Parathyroid adenoma (tissue), 2 donors: ENCODE data around the gene LDHD.

Experiments
- H2AFZ ChIP-seq: fragments of 300-600 bp; sonication (generic); one replicate; pipeline ENCODE4 v1.7.0; 2017; ENCODE audit warnings: antibody characterized with exemption, mild to moderate bottlenecking
- H3K27ac ChIP-seq: fragments of 300-600 bp; sonication (generic); one replicate; pipeline ENCODE4 v1.7.0; 2017
- H3K27me3 ChIP-seq: fragments of 300-600 bp; sonication (generic); one replicate; pipeline ENCODE4 v1.7.0; 2017; ENCODE audit warnings: low read length; ENCODE audit not compliant: control insufficient read depth, insufficient read depth
- H3K36me3 ChIP-seq: fragments of 300-600 bp; sonication (generic); one replicate; pipeline ENCODE4 v1.7.0; 2017; ENCODE audit warnings: low read length; ENCODE audit not compliant: control insufficient read depth, insufficient read depth
- H3K4me1 ChIP-seq: fragments of 300-600 bp; sonication (generic); one replicate; pipeline ENCODE4 v1.7.0; 2017; ENCODE audit warnings: control low read depth
- H3K4me2 ChIP-seq: fragments of 300-600 bp; sonication (generic); one replicate; pipeline ENCODE4 v1.7.0; 2017; ENCODE audit warnings: low read length
- H3K4me3 ChIP-seq: fragments of 300-600 bp; sonication (generic); one replicate; pipeline ENCODE4 v1.7.0; 2017; ENCODE audit warnings: low read depth, low read length
- H3K79me2 ChIP-seq: fragments of 300-600 bp; sonication (generic); one replicate; pipeline ENCODE4 v1.7.0; 2017; ENCODE audit warnings: control low read depth
- H3K9ac ChIP-seq: fragments of 300-600 bp; sonication (generic); one replicate; pipeline ENCODE4 v1.7.0; 2017; ENCODE audit warnings: mild to moderate bottlenecking
- H3K9me3 ChIP-seq: fragments of 300-600 bp; sonication (generic); one replicate; pipeline ENCODE4 v1.7.0; 2017; ENCODE audit warnings: low read length; ENCODE audit not compliant: control insufficient read depth
- TF ChIP-seq, protein P1 (sequence below): fragments of 300-600 bp; sonication (generic); IDR thresholded peaks from one replicate; pipeline ENCODE4 v1.7.0; 2017; ENCODE audit warnings: antibody characterized with exemption, mild to moderate bottlenecking
- donor health status: primary hyperparathyroidism.

Gene LDHD

DNA sequence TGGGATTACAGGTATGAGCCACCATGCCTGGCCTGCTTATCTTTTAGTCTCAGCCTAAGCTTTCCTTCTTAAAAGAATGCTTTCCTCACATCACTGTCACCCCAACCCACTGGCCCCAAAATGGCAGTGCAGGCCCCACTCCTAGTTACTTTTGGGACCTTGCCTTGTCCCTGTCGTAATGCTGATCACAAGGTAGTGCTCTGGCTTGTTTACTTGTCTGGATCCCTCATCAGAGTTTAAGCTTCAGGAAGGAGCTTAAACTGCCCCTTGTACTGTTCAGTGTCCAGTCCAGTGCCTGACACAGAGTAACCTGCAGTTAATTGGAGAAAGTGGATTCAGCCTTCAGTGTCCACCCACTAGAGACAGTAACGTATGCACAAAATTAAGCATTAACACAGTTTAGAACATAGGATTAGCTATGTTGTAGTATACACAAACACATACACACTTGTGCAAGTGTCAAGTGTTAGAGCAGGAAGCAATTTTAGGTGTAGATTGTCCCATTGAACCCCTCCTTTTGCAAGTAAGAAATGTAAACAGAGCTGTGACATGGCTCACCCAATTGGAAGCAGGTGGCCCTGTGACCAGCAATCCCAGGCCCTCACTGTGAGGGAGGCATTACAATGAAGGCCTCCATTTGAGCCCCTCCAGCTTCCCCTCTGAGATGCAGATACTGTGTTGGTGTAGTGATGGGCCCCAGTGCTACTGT, 44.2 kb downstream of the LDHD start:
- Histone ChIP-seq H3K9ac (no peak overlapping the region), H3K9me3 (no peaks in the 10 kb centered on the region), H3K4me2 (no peak overlapping the region), H3K4me1 (peaks cover 47% of the 10 kb centered on the region), H3K36me3 (no peaks in the 10 kb centered on the region), H3K79me2 (peaks cover 18% of the 10 kb centered on the region), H3K27me3 (no peaks in the 10 kb centered on the region), H3K27ac (no peak overlapping the region), H2AFZ (no peak overlapping the region), H3K4me3 (no peak overlapping the region)
- TF ChIP-seq, protein P1, sequence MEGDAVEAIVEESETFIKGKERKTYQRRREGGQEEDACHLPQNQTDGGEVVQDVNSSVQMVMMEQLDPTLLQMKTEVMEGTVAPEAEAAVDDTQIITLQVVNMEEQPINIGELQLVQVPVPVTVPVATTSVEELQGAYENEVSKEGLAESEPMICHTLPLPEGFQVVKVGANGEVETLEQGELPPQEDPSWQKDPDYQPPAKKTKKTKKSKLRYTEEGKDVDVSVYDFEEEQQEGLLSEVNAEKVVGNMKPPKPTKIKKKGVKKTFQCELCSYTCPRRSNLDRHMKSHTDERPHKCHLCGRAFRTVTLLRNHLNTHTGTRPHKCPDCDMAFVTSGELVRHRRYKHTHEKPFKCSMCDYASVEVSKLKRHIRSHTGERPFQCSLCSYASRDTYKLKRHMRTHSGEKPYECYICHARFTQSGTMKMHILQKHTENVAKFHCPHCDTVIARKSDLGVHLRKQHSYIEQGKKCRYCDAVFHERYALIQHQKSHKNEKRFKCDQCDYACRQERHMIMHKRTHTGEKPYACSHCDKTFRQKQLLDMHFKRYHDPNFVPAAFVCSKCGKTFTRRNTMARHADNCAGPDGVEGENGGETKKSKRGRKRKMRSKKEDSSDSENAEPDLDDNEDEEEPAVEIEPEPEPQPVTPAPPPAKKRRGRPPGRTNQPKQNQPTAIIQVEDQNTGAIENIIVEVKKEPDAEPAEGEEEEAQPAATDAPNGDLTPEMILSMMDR = no peak

DNA sequence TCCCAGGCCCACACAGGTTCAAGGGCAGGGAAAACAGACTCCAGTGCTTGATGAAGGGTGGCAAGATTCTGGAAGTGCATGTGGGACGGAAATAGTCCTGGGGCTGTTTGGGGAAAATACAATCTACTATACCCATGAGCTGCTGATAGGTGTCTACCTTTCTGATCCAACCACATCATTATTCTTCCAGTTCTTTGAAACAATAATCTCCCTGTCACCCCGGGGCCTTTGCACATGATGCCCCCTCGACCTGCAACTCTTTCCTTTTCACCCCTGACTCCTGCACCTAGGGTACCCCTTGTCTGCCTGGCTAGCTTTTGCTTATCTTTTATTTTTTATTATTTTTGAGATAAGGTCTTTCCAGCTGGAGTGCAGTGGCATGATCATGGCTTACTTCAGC, 45.0 kb downstream of the LDHD start:
- no peaks in the 10 kb centered on the region for H3K36me3 ChIP-seq
- H3K9ac ChIP-seq = no peak overlapping the region
- no peak overlapping the region for H2AFZ ChIP-seq
- H3K27ac ChIP-seq = no peak overlapping the region
- no peaks in the 10 kb centered on the region for H3K27me3 ChIP-seq
- no peaks in the 10 kb centered on the region for H3K9me3 ChIP-seq
- peaks cover 15% of the 10 kb centered on the region for H3K79me2 ChIP-seq
- H3K4me3 ChIP-seq = no peak overlapping the region
- TF ChIP-seq, protein P1 = no peak
- no peak overlapping the region for H3K4me2 ChIP-seq
- peaks cover 44% of the 10 kb centered on the region for H3K4me1 ChIP-seq

DNA sequence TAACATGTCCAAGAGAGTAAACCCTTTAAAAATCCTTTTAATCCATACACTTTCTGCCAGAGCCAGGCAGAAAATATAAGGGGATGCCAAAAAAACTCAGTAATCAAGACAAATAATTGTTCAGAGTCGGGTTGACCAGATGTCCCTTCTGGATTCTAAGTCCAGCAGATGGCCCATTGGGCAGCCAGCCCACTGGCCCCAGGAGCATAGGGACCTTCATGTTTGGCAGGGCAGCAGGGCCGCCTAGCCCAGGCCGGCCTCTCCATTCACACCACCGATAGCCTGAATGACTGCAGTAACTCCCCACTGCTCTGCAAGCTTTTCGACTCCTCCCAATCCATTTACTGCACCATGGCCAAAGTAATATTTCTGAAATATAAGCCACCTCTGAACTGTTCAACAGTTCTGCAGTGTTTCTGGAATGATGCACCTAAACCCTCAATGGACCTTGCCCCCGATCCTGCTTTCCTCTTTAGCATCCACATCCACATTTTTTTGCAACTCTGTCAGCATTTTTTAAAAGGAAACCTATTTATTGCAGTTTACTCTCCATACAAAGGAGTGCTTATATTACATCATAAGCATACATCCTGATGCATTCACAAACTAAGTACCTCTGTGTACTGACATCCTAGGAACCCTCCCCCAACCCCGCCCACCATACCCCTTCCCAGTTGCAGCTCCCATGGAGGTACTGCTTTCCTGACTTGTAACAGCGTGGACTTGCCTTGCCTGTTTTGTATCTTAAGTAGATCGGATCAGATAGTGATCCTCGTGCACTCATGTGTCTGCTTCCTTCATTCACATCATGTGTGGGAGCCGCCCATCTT, 46.4 kb downstream of the LDHD start:
- peaks cover 36% of the 10 kb centered on the region for H3K4me1 ChIP-seq
- peak overlapping the region; percentile 51 for H3K27ac ChIP-seq

DNA sequence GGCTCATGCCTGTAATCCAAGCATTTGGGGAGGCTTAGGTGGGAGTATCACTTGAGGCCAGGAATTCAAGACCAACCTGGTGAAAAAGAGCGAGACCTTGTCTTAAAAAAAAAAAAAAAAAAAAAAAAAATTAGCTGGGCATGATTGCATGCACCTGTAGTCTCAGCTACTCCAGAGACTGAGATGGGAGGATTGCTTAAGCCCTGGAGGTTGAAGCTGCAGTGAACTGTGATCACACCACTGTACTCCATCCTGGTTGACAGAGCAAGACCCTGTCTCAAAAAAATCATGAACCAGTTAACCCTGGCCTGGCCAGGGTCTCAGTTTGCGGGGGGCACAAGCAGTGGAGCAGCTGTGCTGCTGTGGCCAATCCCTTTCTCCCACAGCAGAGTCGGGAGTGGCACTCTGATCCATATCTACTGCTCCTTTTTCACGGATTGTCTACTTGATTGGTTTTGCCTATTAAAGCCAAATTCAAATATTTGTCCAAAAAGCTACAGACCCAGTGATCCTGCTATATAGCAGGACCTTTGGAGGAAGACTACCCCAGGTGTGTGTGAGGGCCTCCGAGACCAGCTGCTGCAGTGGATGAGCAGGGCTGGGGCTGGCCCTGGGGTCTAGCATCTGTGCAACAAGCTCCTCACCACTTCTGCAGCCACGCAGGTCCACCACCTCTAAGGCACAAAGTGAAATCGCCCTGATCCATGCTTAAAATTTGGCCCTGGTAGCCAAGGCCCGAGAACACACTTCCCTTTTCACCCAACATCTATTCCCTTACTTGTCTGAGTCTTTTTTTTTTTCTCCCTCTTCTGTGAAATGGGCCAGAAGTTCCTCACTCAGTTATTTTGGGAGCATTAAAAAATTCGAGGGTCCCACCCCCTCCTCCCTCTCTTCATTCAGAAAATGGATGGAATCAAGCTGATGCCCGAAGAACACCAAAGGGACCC, 48.2 kb downstream of the LDHD start:
- Histone ChIP-seq H3K27me3 (no peaks in the 10 kb centered on the region), H3K79me2 (peaks cover 34% of the 10 kb centered on the region), H3K36me3 (no peaks in the 10 kb centered on the region), H3K9ac (no peak overlapping the region), H3K9me3 (no peaks in the 10 kb centered on the region), H3K4me2 (no peak overlapping the region), H3K4me3 (no peak overlapping the region), H2AFZ (no peak overlapping the region), H3K4me1 (peaks cover 32% of the 10 kb centered on the region), H3K27ac (no peak overlapping the region)
- TF ChIP-seq, protein P1 = no peak

More for the DNA sequence above, 46.4 kb downstream of the LDHD start:
- Histone ChIP-seq H3K36me3 (no peaks in the 10 kb centered on the region), H3K9ac (no peak overlapping the region), H2AFZ (no peak overlapping the region), H3K4me3 (no peak overlapping the region), H3K9me3 (no peaks in the 10 kb centered on the region), H3K79me2 (peaks cover 23% of the 10 kb centered on the region), H3K27me3 (no peaks in the 10 kb centered on the region), H3K4me2 (no peak overlapping the region)
- TF ChIP-seq, protein P1 = no peak
